Jurkat, Clone E6-1 (cell line): Measurements from ENCODE around the gene GP1BA. TPM values are rescaled to one million over a fixed set of nuclear protein-coding genes. Genes with fewer than 3 reads are reported as not detected.

ENCODE experiments used
- DNase-seq: peaks from one replicate; pipeline ENCODE4 v3.0.0-alpha.2; 2011; ENCODE audit warnings: low read depth, low spot score
- H3K4me3 ChIP-seq: 2 replicates; pipeline ENCODE4 v1.5.1; 2011; ENCODE audit warnings: mild to moderate bottlenecking, low read length, control low read depth, moderate library complexity
- polyA plus RNA-seq: library from polyadenylated mRNA; unstranded; fragments of >200 nt; gene quantifications from one replicate; pipeline ENCODE4 v1.2.1, GENCODE V29; 2012; ENCODE audit warnings: missing spikeins; ENCODE audit not compliant: insufficient read length, insufficient read depth

Gene GP1BA
- 0.49 TPM for polyA plus RNA-seq

- no peak within 1 kb of the TSS for H3K4me3 ChIP-seq
- DNase-seq = no peak
These were observed at the start of gene GP1BA for GRCh38 chr17:4931963-4932362. Gene GP1BA, plus strand, starts transcription at chr17:4932277. Its CDS starts 328 bp downstream, at chr17:4932605.

DNA sequence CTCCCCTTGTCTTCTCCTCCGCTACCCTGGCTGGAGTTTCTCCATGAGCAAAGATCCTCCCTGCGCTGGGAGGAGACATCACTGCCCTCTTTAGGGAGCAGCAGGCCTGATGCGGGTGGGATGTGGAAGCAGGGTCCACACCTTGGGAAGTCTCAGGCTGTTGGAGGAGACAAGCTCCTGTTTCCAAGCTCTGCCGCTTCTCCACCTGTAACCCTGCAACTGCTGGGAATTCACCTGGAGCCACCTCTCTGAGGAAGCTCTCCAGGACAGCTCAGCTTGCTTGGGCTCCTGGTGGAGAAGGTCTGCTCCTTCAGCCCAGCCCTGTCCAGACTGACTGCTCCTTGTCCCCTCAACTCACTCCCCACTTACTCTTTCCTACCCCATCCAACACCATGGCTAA lies 47.6 kb upstream of the GP1BA start:
- H3K4me3 ChIP-seq = no peak overlapping the region
- DNase-seq = no peak

- DNase-seq = no peak
- no peak overlapping the region for H3K4me3 ChIP-seq
These were observed 45.2 kb upstream of the GP1BA start for GRCh38 chr17:4886830-4887229.

- DNase-seq = no peak
- H3K4me3 ChIP-seq = no peak overlapping the region
These were observed 44.5 kb upstream of the GP1BA start for GRCh38 chr17:4887581-4887980.

DNA sequence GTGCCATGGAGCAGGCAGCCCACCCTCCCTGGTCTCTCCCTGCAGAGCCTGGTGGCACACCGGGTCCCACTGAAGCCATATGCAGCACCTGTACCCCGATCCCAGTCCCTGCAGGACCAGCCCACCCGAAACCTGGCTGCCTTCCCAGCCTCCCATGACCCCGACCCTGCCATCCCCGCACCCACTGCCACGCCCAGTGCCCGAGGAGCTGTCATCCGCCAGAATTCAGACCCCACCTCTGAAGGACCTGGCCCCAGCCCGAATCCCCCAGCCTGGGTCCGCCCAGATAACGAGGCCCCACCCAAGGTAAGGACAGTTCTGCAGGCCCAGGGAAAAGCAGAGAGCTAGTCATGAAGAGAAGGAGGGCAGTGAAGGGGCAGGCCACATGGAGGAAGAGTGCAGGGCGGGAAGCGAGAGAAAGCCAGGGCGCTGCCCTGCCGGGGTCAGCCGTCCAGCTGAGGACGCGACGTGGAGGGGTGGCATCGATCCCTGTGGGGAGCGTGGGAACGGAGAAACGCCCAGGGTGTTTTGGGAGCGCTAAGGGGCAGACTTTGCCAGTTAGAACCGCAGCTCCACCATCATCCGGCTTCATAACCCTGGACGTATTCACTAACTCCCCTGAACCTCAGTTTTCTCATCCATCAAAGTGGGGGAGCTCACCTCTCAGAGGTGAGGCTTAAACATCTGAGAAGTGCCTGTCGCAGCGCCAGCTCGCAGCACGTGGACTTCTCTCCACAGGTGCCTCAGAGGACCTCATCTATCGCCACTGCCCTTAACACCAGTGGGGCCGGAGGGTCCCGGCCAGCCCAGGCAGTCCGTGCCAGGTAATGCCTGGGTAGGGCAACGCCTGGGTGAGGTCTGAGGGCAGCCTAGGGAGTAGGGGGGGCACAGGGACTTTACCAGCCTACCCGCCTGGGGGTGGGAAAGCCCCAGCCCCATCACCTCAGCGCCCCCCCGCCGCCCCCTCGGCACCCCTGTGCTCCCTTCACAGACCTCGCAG lies 40.4 kb upstream of the GP1BA start:
- DNase-seq = no peak
- no peak overlapping the region for H3K4me3 ChIP-seq

- H3K4me3 ChIP-seq = no peak overlapping the region
These were observed 39.4 kb upstream of the GP1BA start for GRCh38 chr17:4892499-4893221.

DNA sequence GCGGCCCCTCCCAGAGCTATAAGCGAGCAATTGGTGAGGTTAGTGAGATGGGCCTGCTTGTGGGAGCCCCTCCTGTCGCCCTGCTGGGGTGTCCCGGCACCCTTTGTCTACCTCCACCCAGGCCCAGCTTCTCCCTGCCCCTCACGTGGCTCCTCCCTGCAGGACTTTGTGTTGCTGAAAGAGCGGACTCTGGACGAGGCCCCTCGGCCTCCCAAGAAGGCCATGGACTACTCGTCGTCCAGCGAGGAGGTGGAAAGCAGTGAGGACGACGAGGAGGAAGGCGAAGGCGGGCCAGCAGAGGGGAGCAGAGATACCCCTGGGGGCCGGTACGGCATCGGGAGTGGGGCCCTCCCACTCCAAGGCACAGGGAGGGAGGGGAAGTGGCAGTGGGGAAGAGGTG lies 38.8 kb upstream of the GP1BA start:
- no peak overlapping the region for H3K4me3 ChIP-seq
- no peak for DNase-seq

More at GRCh38 chr17:4892499-4893221, 39.4 kb upstream of the GP1BA start:
- DNase-seq = no peak

DNA sequence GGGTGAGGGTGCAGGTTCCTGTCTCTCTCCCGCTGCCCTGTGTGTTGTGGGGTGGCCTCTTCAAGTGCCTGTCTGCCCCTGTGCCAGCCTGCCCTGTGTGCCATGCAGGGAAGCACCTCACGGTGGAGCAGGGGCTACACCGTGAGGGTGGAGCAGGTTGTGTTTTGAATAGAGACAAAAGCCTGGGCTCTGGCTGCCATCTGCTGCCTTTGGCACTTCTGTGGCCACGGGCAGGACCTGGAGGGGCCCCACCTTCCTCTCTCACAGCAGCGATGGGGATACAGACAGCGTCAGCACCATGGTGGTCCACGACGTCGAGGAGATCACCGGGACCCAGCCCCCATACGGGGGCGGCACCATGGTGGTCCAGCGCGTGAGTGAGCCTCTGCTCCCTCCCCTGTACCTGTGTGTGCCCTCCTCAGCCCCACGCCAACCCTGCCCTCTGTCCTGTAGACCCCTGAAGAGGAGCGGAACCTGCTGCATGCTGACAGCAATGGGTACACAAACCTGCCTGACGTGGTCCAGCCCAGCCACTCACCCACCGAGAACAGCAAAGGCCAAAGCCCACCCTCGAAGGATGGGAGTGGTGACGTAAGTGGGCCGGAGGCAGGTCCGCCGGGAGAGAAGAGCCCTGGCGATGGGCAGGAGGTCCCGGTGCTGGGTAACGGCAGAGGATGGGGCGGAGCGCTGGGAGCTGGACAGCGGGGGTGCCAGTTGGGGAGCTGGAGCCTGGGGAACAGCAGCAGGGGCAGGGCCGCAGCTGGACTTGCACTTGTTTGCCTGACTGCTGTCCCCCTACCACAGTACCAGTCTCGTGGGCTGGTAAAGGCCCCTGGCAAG lies 38.1 kb upstream of the GP1BA start:
- no peak overlapping the region for H3K4me3 ChIP-seq
- no peak for DNase-seq

DNA sequence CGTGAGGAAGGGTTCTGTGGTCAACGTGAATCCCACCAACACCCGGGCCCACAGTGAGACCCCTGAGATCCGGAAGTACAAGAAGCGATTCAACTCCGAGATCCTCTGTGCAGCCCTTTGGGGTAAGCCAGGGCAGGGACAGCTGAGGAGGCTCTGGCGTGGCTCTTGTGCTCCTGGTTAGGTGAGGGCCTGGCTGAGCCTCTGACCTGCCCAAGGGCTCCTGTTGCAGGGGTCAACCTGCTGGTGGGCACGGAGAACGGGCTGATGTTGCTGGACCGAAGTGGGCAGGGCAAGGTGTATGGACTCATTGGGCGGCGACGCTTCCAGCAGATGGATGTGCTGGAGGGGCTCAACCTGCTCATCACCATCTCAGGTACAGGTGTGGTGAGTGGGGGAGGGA lies 37.0 kb upstream of the GP1BA start:
- H3K4me3 ChIP-seq = no peak overlapping the region
- DNase-seq = no peak

GRCh38 chr17:4895657-4896331 lies 36.3 kb upstream of the GP1BA start:
- no peak for DNase-seq

DNA sequence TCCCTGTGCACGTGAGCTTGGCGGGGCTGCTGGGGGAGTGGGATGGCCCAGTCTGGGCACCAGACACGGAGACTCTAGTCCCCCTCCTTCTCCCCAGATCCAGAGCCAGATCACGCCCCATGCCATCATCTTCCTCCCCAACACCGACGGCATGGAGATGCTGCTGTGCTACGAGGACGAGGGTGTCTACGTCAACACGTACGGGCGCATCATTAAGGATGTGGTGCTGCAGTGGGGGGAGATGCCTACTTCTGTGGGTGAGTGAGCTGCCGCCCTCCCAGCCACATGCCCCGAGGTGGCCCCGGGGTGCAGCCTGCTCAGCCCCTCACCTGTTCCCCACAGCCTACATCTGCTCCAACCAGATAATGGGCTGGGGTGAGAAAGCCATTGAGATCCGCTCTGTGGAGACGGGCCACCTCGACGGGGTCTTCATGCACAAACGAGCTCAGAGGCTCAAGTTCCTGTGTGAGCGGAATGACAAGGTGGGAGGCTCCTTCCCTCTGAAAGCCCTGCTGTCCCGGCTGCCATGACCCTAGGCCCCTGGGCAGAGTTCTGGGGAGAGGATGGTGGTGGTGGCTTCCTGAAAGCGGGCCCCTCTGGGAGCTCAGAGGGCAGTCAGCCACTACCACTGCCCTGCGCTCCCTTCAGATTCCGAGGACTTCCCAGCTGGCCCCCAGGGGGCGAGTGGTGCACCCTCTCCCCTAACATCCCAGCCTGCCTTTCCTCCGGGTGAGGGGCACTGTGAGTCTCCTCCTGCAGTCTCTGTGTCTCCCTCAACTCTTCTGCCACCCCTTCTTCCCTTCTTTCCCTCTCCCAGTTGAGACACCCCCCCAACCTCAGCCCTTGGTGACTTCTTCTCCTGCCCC lies 35.5 kb upstream of the GP1BA start:
- no peak for DNase-seq
- H3K4me3 ChIP-seq = no peak overlapping the region

More at GRCh38 chr17:4895657-4896331, 36.3 kb upstream of the GP1BA start:
- H3K4me3 ChIP-seq = no peak overlapping the region

DNA sequence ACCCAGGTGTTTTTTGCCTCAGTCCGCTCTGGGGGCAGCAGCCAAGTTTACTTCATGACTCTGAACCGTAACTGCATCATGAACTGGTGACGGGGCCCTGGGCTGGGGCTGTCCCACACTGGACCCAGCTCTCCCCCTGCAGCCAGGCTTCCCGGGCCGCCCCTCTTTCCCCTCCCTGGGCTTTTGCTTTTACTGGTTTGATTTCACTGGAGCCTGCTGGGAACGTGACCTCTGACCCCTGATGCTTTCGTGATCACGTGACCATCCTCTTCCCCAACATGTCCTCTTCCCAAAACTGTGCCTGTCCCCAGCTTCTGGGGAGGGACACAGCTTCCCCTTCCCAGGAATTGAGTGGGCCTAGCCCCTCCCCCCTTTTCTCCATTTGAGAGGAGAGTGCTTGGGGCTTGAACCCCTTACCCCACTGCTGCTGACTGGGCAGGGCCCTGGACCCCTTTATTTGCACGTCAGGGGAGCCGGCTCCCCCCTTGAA lies 34.8 kb upstream of the GP1BA start:
- no peak overlapping the region for H3K4me3 ChIP-seq
- DNase-seq = no peak

GRCh38 chr17:4897785-4898184 lies 34.3 kb upstream of the GP1BA start:
- no peak for DNase-seq
- no peak overlapping the region for H3K4me3 ChIP-seq

- H3K4me3 ChIP-seq = no peak overlapping the region
- no peak for DNase-seq
These were observed 33.7 kb upstream of the GP1BA start for GRCh38 chr17:4898351-4898750.

DNA sequence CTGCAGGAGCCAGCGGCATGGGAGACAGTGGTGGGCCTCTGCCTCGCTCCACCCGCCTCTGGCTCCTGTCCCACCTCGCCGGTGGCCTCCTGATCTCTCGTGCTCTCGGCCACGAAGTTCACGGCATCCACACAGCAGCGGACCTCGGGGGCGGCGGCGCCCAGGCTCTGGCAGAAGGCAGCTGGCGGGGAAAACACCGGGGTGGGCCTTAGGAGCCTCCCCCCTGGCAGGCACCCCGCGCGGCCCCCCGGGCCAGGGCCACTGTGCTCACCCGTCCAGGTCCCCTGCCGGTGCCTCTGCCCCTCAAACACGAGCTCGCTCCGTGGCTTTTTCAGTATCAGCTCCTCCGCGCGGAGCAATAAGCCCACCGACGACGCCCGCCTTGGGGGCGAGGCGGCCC lies 33.1 kb upstream of the GP1BA start:
- no peak overlapping the region for H3K4me3 ChIP-seq
- no peak for DNase-seq

DNA sequence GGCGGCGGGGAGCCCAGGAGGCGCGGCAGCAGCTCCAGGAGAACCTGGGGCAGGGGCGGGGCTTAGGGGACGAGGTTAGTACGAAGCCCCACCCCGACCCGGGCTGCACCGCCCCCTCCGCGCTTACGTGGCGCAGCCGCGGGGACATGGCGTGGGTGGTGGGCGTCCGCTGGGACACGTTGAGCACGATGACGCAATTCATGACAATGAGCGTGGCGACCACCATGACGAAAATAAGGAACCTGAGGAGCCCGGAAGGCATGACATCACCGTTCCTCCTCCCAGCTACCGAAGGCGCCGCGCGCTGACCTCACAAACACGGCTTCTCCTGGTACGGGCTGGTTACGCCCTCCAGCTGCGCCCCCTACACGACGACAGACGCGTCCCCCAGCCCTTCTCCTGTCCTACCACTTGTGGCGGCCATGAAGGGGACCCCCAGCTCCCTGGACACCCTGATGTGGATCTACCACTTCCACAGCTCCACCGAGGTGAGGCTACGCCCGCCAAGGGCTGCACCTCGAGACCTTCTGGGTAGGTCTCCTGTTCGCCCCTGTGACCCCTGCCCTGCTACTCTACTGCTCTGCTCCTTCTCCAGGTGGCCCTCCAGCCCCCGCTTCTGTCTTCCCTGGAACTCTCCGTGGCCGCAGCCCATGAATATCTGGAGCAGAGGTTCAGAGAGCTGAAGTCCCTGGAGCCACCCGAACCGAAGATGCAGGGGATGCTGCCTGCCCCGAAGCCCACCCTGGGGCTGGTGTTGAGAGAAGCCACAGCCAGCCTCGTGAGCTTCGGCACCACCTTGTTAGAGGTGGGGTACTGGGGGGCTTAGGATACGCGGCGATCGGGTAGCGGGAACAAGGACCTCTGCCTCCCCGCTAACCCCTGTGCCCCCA lies 32.5 kb upstream of the GP1BA start, which contains the start of gene C17orf107:
C17orf107 (plus strand) TSS at position 196 of the 890 bp plus-strand sequence; CDS start at position 423, 227 bp downstream.
- no peak for DNase-seq
- no peak within 1 kb of the TSS for H3K4me3 ChIP-seq
